HepG2 (cell line): ENCODE data around the gene UTP4.

Experiments
- PAX8 ChIP-seq: sonication (generic); formaldehyde crosslinking; IDR thresholded peaks from 2 replicates; pipeline ENCODE4 v1.8.0; 2022; ENCODE audit warnings: mild to moderate bottlenecking, missing genetic modification reagents, borderline replicate concordance
- SMAD1 ChIP-seq: sonication (generic); formaldehyde crosslinking; IDR thresholded peaks from 2 replicates; pipeline ENCODE4 v1.4.0; 2020; ENCODE audit warnings: missing genetic modification reagents, low read depth, mild to moderate bottlenecking, borderline replicate concordance
- ZNF232 ChIP-seq: sonication (generic); formaldehyde crosslinking; IDR thresholded peaks from 2 replicates; pipeline ENCODE4 v1.4.0; 2020; ENCODE audit warnings: missing genetic modification reagents, borderline replicate concordance

GRCh38 chr16:69199382-69199781 lies 66.9 kb downstream of the UTP4 start:
- TF ChIP-seq PAX8 (CRISPR knock-in tag) (no peak), SMAD1 (CRISPR knock-in tag) (no peak), ZNF232 (CRISPR knock-in tag) (no peak)
